ENCODE results near the gene AGAP1. TPM values are rescaled to one million over a fixed set of nuclear protein-coding genes. Genes with fewer than 3 reads are reported as not detected.
A peak's percentile ranks its signal among the peaks of the same experiment; 100 is the strongest.

The AGAP1 gene
- total RNA-seq, 1 donor from 2014 or later, result 33.7 TPM

GRCh38 chr2:235449568-235449967 lies 44.3 kb upstream of the AGAP1 start:
- H3K4me3 ChIP-seq (ENCODE audit: low read depth, low read length), result no peak overlapping the region
- DNase-seq (ENCODE audit: low read depth), result no peak
- no peak for TF ChIP-seq CTCF (IDR thresholded peaks at IDR 0.05; ENCODE audit: insufficient read depth, low read length, poor library complexity, severe bottlenecking)
- no peaks in the 10 kb centered on the region for H3K36me3 ChIP-seq (ENCODE audit: control insufficient read depth, insufficient read depth, low read length)
- no peaks in the 10 kb centered on the region for H3K27me3 ChIP-seq (ENCODE audit: control insufficient read depth, insufficient read depth, low read length)

GRCh38 chr2:235453605-235454151 lies 40.2 kb upstream of the AGAP1 start:
- H3K36me3 ChIP-seq (ENCODE audit: control insufficient read depth, insufficient read depth, low read length), result no peaks in the 10 kb centered on the region
- no peak for TF ChIP-seq CTCF (IDR thresholded peaks at IDR 0.05; ENCODE audit: insufficient read depth, low read length, poor library complexity, severe bottlenecking)
- DNase-seq (ENCODE audit: low read depth), result no peak

GRCh38 chr2:235458839-235459273 lies 35.0 kb upstream of the AGAP1 start:
- TF ChIP-seq CTCF (IDR thresholded peaks at IDR 0.05; ENCODE audit: insufficient read depth, low read length, poor library complexity, severe bottlenecking), result no peak
- no peaks in the 10 kb centered on the region for H3K36me3 ChIP-seq (ENCODE audit: control insufficient read depth, insufficient read depth, low read length)
- peak; percentile 81 for DNase-seq (ENCODE audit: low read depth)
- H3K4me3 ChIP-seq (ENCODE audit: low read depth, low read length), result no peak overlapping the region
- peaks cover 4% of the 10 kb centered on the region for H3K27me3 ChIP-seq (ENCODE audit: control insufficient read depth, insufficient read depth, low read length)

More at GRCh38 chr2:235453605-235454151, 40.2 kb upstream of the AGAP1 start:
- H3K27me3 ChIP-seq (ENCODE audit: control insufficient read depth, insufficient read depth, low read length), result no peaks in the 10 kb centered on the region
- H3K4me3 ChIP-seq (ENCODE audit: low read depth, low read length), result no peak overlapping the region

GRCh38 chr2:235460548-235461047 lies 33.2 kb upstream of the AGAP1 start:
- no peak for DNase-seq (ENCODE audit: low read depth)
- Histone ChIP-seq H3K27me3 (ENCODE audit: control insufficient read depth, insufficient read depth, low read length) (peaks cover 4% of the 10 kb centered on the region), H3K36me3 (ENCODE audit: control insufficient read depth, insufficient read depth, low read length) (no peaks in the 10 kb centered on the region), H3K4me3 (ENCODE audit: low read depth, low read length) (no peak overlapping the region)
- TF ChIP-seq CTCF (IDR thresholded peaks at IDR 0.05; ENCODE audit: insufficient read depth, low read length, poor library complexity, severe bottlenecking), result no peak

- no peak for TF ChIP-seq CTCF (IDR thresholded peaks at IDR 0.05; ENCODE audit: insufficient read depth, low read length, poor library complexity, severe bottlenecking)
Observed at GRCh38 chr2:235461763-235462414, 32.0 kb upstream of the AGAP1 start.

More at GRCh38 chr2:235461763-235462414, 32.0 kb upstream of the AGAP1 start:
- no peak for DNase-seq (ENCODE audit: low read depth)
- Histone ChIP-seq H3K36me3 (ENCODE audit: control insufficient read depth, insufficient read depth, low read length) (no peaks in the 10 kb centered on the region), H3K27me3 (ENCODE audit: control insufficient read depth, insufficient read depth, low read length) (peaks cover 4% of the 10 kb centered on the region), H3K4me3 (ENCODE audit: low read depth, low read length) (no peak overlapping the region)
